ENCODE data around the gene SLC25A1.

Gene SLC25A1

GRCh38 chr22:19187716-19188563 lies 9.4 kb upstream of the SLC25A1 start:
- no peak for TF ChIP-seq CTCF (conservative IDR thresholded peaks at IDR 0.05; ENCODE audit: low read depth, low read length)
- no peak for DNase-seq (ENCODE audit: low read depth)
- no peak overlapping the region for H3K4me3 ChIP-seq (ENCODE audit: low read length)

- no peak for TF ChIP-seq CTCF (conservative IDR thresholded peaks at IDR 0.05; ENCODE audit: low read depth, low read length)
- no peak for DNase-seq (ENCODE audit: low read depth)
- H3K4me3 ChIP-seq (ENCODE audit: low read length) = no peak overlapping the region
Observed at GRCh38 chr22:19184276-19184997, 5.9 kb upstream of the SLC25A1 start.

GRCh38 chr22:19183216-19183615 lies 4.7 kb upstream of the SLC25A1 start:
- no peak overlapping the region for H3K4me3 ChIP-seq (ENCODE audit: low read length)
- TF ChIP-seq CTCF (conservative IDR thresholded peaks at IDR 0.05; ENCODE audit: low read depth, low read length) = no peak
- DNase-seq (ENCODE audit: low read depth) = no peak

- TF ChIP-seq CTCF (conservative IDR thresholded peaks at IDR 0.05; ENCODE audit: low read depth, low read length) = no peak
- no peak for DNase-seq (ENCODE audit: low read depth)
- no peak overlapping the region for H3K4me3 ChIP-seq (ENCODE audit: low read length)
Observed at GRCh38 chr22:19182472-19183157, 4.1 kb upstream of the SLC25A1 start.

GRCh38 chr22:19181786-19182471 lies 3.4 kb upstream of the SLC25A1 start:
- DNase-seq (ENCODE audit: low read depth) = no peak

More at GRCh38 chr22:19181786-19182471, 3.4 kb upstream of the SLC25A1 start:
- H3K4me3 ChIP-seq (ENCODE audit: low read length) = no peak overlapping the region
- TF ChIP-seq CTCF (conservative IDR thresholded peaks at IDR 0.05; ENCODE audit: low read depth, low read length) = no peak

Measured in retinal pigment epithelial cell (primary cell).